ENCODE measurements around the gene ZNRF1. TPM values are rescaled to one million over a fixed set of nuclear protein-coding genes. Genes with fewer than 3 reads are reported as not detected.
A peak's percentile ranks its signal among the peaks of the same experiment; 100 is the strongest.

Gene ZNRF1
- total RNA-seq, 4 donors from 2014 or later = 7.5 to 20.7 (median 15.1) TPM

DNA sequence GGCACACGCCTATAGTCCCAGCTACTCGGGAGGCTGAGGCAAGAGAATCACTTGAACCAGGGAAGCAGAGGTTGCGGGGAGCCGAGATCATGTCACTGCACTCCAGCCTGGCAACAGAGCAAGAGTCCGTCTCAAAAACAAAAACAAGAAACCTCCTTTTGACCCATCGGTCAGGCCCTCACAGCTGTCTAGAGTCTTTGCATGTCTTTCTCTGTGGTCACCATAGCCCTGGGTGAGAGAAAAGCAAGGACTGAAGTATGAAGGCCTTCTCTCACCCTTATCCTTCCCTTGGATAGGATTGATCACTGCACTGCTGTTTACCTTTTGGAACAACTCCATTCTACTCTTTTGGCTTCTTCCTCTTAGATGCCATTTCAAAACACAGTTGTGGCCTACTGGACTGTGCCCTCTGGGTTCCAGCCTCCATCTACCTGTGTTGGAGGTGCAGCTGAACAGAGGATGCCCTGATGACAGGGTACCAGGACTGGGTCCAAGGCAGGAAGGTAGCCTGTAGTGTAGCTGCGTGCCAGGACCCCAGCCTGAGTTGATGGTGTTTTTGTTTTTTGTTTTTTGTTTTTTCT, 80.6 kb downstream of the ZNRF1 start:
- TF ChIP-seq, protein P1, sequence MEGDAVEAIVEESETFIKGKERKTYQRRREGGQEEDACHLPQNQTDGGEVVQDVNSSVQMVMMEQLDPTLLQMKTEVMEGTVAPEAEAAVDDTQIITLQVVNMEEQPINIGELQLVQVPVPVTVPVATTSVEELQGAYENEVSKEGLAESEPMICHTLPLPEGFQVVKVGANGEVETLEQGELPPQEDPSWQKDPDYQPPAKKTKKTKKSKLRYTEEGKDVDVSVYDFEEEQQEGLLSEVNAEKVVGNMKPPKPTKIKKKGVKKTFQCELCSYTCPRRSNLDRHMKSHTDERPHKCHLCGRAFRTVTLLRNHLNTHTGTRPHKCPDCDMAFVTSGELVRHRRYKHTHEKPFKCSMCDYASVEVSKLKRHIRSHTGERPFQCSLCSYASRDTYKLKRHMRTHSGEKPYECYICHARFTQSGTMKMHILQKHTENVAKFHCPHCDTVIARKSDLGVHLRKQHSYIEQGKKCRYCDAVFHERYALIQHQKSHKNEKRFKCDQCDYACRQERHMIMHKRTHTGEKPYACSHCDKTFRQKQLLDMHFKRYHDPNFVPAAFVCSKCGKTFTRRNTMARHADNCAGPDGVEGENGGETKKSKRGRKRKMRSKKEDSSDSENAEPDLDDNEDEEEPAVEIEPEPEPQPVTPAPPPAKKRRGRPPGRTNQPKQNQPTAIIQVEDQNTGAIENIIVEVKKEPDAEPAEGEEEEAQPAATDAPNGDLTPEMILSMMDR (IDR thresholded peaks at IDR 0.05) = no peak
- no peak for ATAC-seq (ENCODE audit: low FRiP score)
- no peak for DNase-seq (ENCODE audit: low spot score)

DNA sequence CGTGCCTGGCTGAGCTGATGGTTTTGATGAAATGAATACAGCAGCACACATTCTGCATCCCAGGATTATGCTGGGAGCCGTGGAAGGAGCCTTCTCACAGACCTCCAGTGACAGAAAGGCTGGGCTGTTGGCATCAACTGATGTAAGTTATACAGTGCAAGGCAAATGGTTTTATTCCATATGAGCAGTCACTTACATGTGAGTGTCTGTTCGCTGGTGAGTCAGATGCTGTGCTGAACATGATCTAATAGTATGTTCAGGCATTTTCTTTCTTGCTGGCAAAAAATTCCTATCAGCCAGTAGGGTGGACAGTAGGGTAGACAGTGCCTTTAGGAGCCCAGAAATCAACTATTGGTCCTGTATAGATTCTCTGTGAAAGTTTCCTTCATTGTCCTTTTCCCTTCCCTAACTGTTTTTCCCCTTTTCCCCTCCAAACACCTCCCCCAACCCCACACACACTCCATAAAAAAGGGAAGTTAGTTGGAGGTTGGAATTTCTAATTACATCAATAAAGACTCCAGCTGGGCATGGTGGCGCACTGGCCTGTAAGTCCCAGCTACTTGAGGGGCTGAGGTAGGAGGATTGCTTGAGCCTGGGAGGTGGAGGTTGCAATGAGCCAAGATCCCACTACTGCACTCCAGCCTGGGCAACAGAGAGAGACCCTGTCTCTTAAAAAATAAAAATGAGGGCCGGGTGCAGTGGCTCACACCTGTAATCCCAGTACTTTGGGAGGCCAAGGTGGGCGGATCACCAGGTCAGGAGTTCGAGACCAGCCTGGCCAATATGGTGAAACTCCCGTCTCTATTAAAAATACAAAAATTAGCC, 81.6 kb downstream of the ZNRF1 start:
- TF ChIP-seq, protein P1 (IDR thresholded peaks at IDR 0.05) = no peak
- no peak for ATAC-seq (ENCODE audit: low FRiP score)

DNA sequence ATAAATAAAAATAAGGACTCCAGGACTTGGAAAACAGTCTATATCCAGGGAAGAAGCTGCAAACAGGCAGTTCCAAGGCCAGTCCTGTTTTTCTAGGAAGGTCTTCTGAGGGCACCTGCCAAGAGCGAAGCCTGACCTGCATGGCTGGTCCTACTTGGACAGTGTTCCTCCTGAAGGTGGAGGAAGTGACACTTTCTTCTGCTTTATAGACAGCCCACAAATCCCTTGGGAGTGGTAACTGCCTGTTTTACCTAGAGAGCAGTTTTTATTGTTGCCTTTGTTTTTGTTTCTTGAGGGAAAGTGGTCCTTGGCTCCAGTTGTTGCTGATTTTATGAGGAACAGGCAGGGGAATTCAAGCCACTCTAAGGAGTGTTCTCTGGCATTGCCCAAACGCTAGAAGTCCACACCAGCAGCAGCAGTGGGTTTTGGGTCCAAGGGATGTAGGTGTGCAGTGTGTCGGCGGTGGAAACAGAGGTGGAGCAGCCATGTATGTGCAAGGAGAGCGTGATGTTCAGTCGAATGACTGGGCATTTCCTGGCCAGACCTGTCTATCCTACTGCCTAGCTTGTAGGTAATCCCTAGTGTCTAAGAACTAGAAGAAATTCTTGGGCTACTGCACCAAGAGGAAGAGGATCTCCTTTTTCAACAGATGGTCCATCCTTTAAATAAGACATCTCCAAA, 82.5 kb downstream of the ZNRF1 start:
- no peak for ATAC-seq (ENCODE audit: low FRiP score)
- no peak for DNase-seq (ENCODE audit: low spot score)
- TF ChIP-seq, protein P1 (IDR thresholded peaks at IDR 0.05) = no peak

More for the DNA sequence above, 81.6 kb downstream of the ZNRF1 start:
- DNase-seq (ENCODE audit: low spot score) = no peak

DNA sequence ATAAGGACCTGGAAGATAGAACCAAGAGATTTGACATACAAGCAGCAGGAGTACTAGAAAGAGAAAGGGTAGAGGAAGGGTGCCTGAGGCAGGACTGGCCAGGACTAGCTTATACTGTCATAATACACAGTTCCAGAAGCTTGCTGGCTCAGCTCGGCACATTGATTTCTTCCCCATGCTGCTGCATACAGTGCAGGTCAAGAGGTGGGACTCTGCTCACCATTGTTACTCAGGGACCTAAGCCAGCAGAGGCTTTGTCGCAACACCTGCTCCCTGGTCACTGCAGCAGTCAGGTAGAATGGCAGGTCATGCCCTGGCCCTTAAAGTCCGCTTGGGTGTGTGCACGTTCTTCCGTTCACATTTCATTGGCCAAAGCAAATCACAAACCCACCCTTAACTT, 85.0 kb downstream of the ZNRF1 start:
- TF ChIP-seq, protein P1 (IDR thresholded peaks at IDR 0.05) = no peak
- ATAC-seq (ENCODE audit: low FRiP score) (no peak), DNase-seq (ENCODE audit: low spot score) (no peak)

DNA sequence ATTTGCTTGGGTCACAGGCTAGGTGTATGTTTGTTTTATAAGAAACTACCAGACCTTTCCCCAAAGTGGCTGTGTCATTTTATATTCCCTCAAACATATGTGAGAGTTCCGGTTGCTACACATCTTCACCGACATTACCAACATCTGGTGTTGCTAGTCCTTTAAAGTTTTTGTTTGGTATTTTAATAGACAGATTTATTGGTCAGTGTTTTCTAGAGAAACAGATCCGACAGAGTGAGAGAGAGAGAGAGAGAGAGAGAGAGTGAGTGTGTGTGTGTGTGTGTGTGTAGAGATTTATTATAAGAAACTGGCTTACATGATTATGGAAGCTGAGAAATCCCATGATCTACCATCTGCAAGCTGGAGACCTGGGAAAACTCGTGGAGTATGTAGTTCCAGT, 86.7 kb downstream of the ZNRF1 start:
- no peak for DNase-seq (ENCODE audit: low spot score)
- ATAC-seq (ENCODE audit: low FRiP score) = no peak
- TF ChIP-seq, protein P1 (IDR thresholded peaks at IDR 0.05) = no peak

DNA sequence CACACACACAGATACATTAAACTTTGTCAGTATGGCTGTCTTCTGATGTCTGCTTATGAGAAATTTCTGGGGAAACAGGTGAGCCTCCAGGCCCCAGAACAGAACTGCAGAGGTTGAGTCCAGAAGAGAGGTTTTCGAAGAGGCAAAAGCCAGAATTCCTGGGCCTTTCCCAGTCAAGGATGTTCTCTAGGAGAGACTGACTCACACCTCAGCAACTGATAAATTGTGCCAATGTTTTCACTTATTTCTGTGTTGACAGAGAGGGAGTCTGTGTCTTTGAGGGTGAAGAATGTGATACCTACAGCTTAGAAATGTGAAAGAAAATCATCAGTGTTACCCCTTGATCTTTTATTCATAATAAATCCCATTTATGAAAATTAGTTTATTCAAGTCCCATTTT, 87.5 kb downstream of the ZNRF1 start:
- DNase-seq (ENCODE audit: low spot score) = no peak
- TF ChIP-seq, protein P1 (IDR thresholded peaks at IDR 0.05) = no peak
- ATAC-seq (ENCODE audit: low FRiP score) = peak; percentile 58
